ENCODE measurements around the gene ZBTB48.

ZBTB48 gene

GRCh38 chr1:6574025-6574620 lies 5.7 kb upstream of the ZBTB48 start:
- no peak for DNase-seq

GRCh38 chr1:6574818-6575217 lies 5.0 kb upstream of the ZBTB48 start:
- no peak for DNase-seq

GRCh38 chr1:6577831-6578525 lies 1.8 kb upstream of the ZBTB48 start:
- DNase-seq, result no peak

- DNase-seq, result no peak
Measured at GRCh38 chr1:6578624-6579373, 995 bp upstream of the ZBTB48 start.

- DNase-seq, result peak; percentile 76
Measured at GRCh38 chr1:6580119-6580592, 362 bp downstream of the ZBTB48 start.

GRCh38 chr1:6580593-6581409 lies 1.0 kb downstream of the ZBTB48 start:
- DNase-seq, result peak; percentile 80

GRCh38 chr1:6581561-6582305 lies 1.9 kb downstream of the ZBTB48 start:
- DNase-seq, result peak; percentile 88

- DNase-seq, result no peak
Measured at GRCh38 chr1:6582370-6582769, 2.6 kb downstream of the ZBTB48 start.

- DNase-seq, result no peak
Measured at GRCh38 chr1:6584126-6585080, 4.6 kb downstream of the ZBTB48 start.

GRCh38 chr1:6585081-6585722 lies 5.4 kb downstream of the ZBTB48 start:
- no peak for DNase-seq

GRCh38 chr1:6585841-6586240 lies 6.0 kb downstream of the ZBTB48 start:
- DNase-seq, result no peak

GRCh38 chr1:6586404-6586816 lies 6.6 kb downstream of the ZBTB48 start:
- no peak for DNase-seq

GRCh38 chr1:6587261-6588005 lies 7.6 kb downstream of the ZBTB48 start:
- DNase-seq, result no peak

- DNase-seq, result no peak
Measured at GRCh38 chr1:6588128-6588892, 8.5 kb downstream of the ZBTB48 start.

GRCh38 chr1:6588893-6589520 lies 9.2 kb downstream of the ZBTB48 start:
- no peak for DNase-seq

GRCh38 chr1:6590046-6590445 lies 10.3 kb downstream of the ZBTB48 start:
- no peak for DNase-seq

- no peak for DNase-seq
Measured at GRCh38 chr1:6591222-6591621, 11.4 kb downstream of the ZBTB48 start.

- DNase-seq, result no peak
Measured at GRCh38 chr1:6591644-6592043, 11.8 kb downstream of the ZBTB48 start.

GRCh38 chr1:6592441-6592840 lies 12.6 kb downstream of the ZBTB48 start:
- no peak for DNase-seq
